HEK293T (cell line): Measurements from ENCODE around the gene ATG4D.
"Not testable (repeated sequence)": the region's sequence is repeated elsewhere in the genome, so short reads cannot be mapped to it uniquely, and the experiment has no call there.

ENCODE experiments used
- CTCF ChIA-PET: fragments of 350-600 bp; formaldehyde crosslinking; extraction: SDS; loops from one replicate; lab custom pipeline; 2021; ENCODE audit warnings: antibody characterized with exemption, inconsistent platforms; lab: Yijun Ruan, JAX
- POLR2A ChIA-PET: fragments of 350-600 bp; formaldehyde crosslinking; extraction: SDS; loops from one replicate; lab custom pipeline; 2020; ENCODE audit warnings: antibody characterized with exemption, inconsistent platforms; lab: Yijun Ruan, JAX
- DNase-seq: peaks from one replicate; pipeline ENCODE4 v3.0.0; 2012; ENCODE audit warnings: mixed read lengths; ENCODE audit errors: extremely low spot score
- ARNT ChIP-seq: fragments of 450-650 bp; IDR thresholded peaks from 2 replicates; pipeline ENCODE4 v1.6.1; 2017; ENCODE audit warnings: mild to moderate bottlenecking
- BHLHE40 ChIP-seq: fragments of 450-650 bp; IDR thresholded peaks from 2 replicates; pipeline ENCODE4 v1.6.1; 2016; ENCODE audit warnings: mild to moderate bottlenecking, moderate library complexity, borderline replicate concordance
- CTBP1 ChIP-seq: fragments of 450-650 bp; IDR thresholded peaks from 2 replicates; pipeline ENCODE4 v1.6.1; 2016; ENCODE audit warnings: borderline replicate concordance
- ELF4 ChIP-seq: fragments of 450-650 bp; IDR thresholded peaks from 2 replicates; pipeline ENCODE4 v1.6.1; 2017; ENCODE audit warnings: antibody characterized with exemption
- FOXA1 ChIP-seq: fragments of 450-650 bp; IDR thresholded peaks from 2 replicates; pipeline ENCODE4 v1.6.1; 2016; ENCODE audit warnings: mild to moderate bottlenecking
- FOXK2 ChIP-seq: fragments of 450-650 bp; IDR thresholded peaks from 2 replicates; pipeline ENCODE4 v1.6.1; 2016; ENCODE audit warnings: mild to moderate bottlenecking
- FOXM1 ChIP-seq: fragments of 450-650 bp; IDR thresholded peaks from 2 replicates; pipeline ENCODE4 v1.6.1; 2017; ENCODE audit warnings: mild to moderate bottlenecking, borderline replicate concordance
- HDGF ChIP-seq: fragments of 450-650 bp; IDR thresholded peaks from 2 replicates; pipeline ENCODE4 v1.6.1; 2017; ENCODE audit warnings: antibody characterized with exemption, borderline replicate concordance
- L3MBTL2 ChIP-seq: fragments of 450-650 bp; conservative IDR thresholded peaks from 2 replicates; pipeline ENCODE4 v1.6.1; 2016; ENCODE audit warnings: mild to moderate bottlenecking
- LEF1 ChIP-seq: fragments of 450-650 bp; IDR thresholded peaks from 2 replicates; pipeline ENCODE4 v1.6.1; 2017; ENCODE audit warnings: mild to moderate bottlenecking, borderline replicate concordance
- NFRKB ChIP-seq: fragments of 450-650 bp; IDR thresholded peaks from 2 replicates; pipeline ENCODE4 v1.6.1; 2016; ENCODE audit warnings: mild to moderate bottlenecking, moderate library complexity
- PKNOX1 ChIP-seq: fragments of 450-650 bp; IDR thresholded peaks from 2 replicates; pipeline ENCODE4 v1.6.1; 2016
- SP1 ChIP-seq: fragments of 450-650 bp; IDR thresholded peaks from 2 replicates; pipeline ENCODE4 v1.6.1; 2017
- SUZ12 ChIP-seq: fragments of 450-650 bp; IDR thresholded peaks from 2 replicates; pipeline ENCODE4 v1.6.1; 2016; ENCODE audit warnings: mild to moderate bottlenecking
- TARDBP ChIP-seq: fragments of 450-650 bp; IDR thresholded peaks from 2 replicates; pipeline ENCODE4 v1.6.1; 2016
- ZNF384 ChIP-seq: fragments of 450-650 bp; IDR thresholded peaks from 2 replicates; pipeline ENCODE4 v1.6.1; 2016

Gene ATG4D

GRCh38 chr19:10538204-10538983 lies 5.3 kb upstream of the ATG4D start:
- CTCF ChIA-PET, result interaction anchor here (0.6 kb wide), 1 partner anchor 66 kb away, joined by 3 read pairs; no protein-coding TSS in a partner anchor

GRCh38 chr19:10539016-10539415 lies 4.7 kb upstream of the ATG4D start:
- CTCF ChIA-PET, result interaction anchor here (0.6 kb wide), 1 partner anchor 67 kb away, joined by 3 read pairs; no protein-coding TSS in a partner anchor
- DNase-seq, POLR2A ChIA-PET: not testable (repeated sequence)

More at GRCh38 chr19:10538204-10538983, 5.3 kb upstream of the ATG4D start:
- DNase-seq, result no peak
- POLR2A ChIA-PET, result no interaction called here
- TF ChIP-seq FOXM1 (no peak), ZNF384 (no peak), SUZ12 (no peak), BHLHE40 (no peak), L3MBTL2 (no peak), ARNT (no peak), LEF1 (no peak), SP1 (no peak), ELF4 (no peak), FOXK2 (no peak), TARDBP (no peak), NFRKB (no peak), CTBP1 (no peak), HDGF (no peak), PKNOX1 (no peak), FOXA1 (no peak)

- no peak for DNase-seq
- ChIA-PET POLR2A (interaction anchor here (1.0 to 1.4 kb wide), 4 partner anchors 10 to 158 kb away, joined by 3 to 4 read pairs (median 4); partner anchors contain the start of genes KRI1, QTRT1 and S1PR5), CTCF (interaction anchor here (0.7 to 2.0 kb wide), 4 partner anchors 9 to 38 kb away, joined by 3 to 4 read pairs (median 4); partner anchors contain the start of gene S1PR5)
- TF ChIP-seq CTBP1 (no peak), NFRKB (no peak), FOXA1 (no peak), HDGF (no peak), LEF1 (no peak), FOXK2 (no peak), BHLHE40 (no peak), TARDBP (no peak), ELF4 (no peak), ZNF384 (no peak), SUZ12 (no peak)
Measured at GRCh38 chr19:10543059-10543419, 665 bp upstream of the ATG4D start.

- POLR2A ChIA-PET, result interaction anchor here (1.1 kb wide), 1 partner anchor 10 kb away, joined by 3 read pairs; no protein-coding TSS in a partner anchor
- TF ChIP-seq FOXM1 (no peak), SP1 (no peak), ELF4 (no peak), CTBP1 (no peak), HDGF (no peak), LEF1 (no peak), BHLHE40 (no peak), L3MBTL2 (no peak), ARNT (no peak), FOXK2 (no peak), TARDBP (no peak), FOXA1 (no peak), SUZ12 (no peak), NFRKB (no peak), ZNF384 (no peak), PKNOX1 (no peak)
- CTCF ChIA-PET, result no interaction called here
- DNase-seq, result no peak
Measured at GRCh38 chr19:10544242-10544752, 593 bp downstream of the ATG4D start.

- no peak for DNase-seq
- POLR2A ChIA-PET, result interaction anchor here (1.1 kb wide), 1 partner anchor 9 kb away, joined by 3 read pairs; no protein-coding TSS in a partner anchor
- no peak for TF ChIP-seq SP1
- TF ChIP-seq BHLHE40, result no peak
- CTCF ChIA-PET, result no interaction called here
Measured at GRCh38 chr19:10544753-10545251, 1.1 kb downstream of the ATG4D start.

GRCh38 chr19:10546817-10547216 lies 3.1 kb downstream of the ATG4D start:
- TF ChIP-seq FOXM1 (no peak), SP1 (no peak), HDGF (no peak)
- POLR2A ChIA-PET, result no interaction called here
- CTCF ChIA-PET, result interaction anchor here (0.6 kb wide), 1 partner anchor 12 kb away, joined by 3 read pairs; no protein-coding TSS in a partner anchor
- no peak for DNase-seq
